ENCODE measurements around the gene DNAJB7.

- TF ChIP-seq, protein P1, sequence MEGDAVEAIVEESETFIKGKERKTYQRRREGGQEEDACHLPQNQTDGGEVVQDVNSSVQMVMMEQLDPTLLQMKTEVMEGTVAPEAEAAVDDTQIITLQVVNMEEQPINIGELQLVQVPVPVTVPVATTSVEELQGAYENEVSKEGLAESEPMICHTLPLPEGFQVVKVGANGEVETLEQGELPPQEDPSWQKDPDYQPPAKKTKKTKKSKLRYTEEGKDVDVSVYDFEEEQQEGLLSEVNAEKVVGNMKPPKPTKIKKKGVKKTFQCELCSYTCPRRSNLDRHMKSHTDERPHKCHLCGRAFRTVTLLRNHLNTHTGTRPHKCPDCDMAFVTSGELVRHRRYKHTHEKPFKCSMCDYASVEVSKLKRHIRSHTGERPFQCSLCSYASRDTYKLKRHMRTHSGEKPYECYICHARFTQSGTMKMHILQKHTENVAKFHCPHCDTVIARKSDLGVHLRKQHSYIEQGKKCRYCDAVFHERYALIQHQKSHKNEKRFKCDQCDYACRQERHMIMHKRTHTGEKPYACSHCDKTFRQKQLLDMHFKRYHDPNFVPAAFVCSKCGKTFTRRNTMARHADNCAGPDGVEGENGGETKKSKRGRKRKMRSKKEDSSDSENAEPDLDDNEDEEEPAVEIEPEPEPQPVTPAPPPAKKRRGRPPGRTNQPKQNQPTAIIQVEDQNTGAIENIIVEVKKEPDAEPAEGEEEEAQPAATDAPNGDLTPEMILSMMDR (IDR thresholded peaks at IDR 0.05), result no peak
- no peak for TF ChIP-seq POLR2A (IDR thresholded peaks at IDR 0.05)
Measured at GRCh38 chr22:40877488-40877887, 15.6 kb upstream of the DNAJB7 start.
